Chondrocyte (in vitro differentiated cells): Measurements from ENCODE around the gene ZFAND3. TPM values are rescaled to one million over a fixed set of nuclear protein-coding genes. Genes with fewer than 3 reads are reported as not detected.

ENCODE experiments used
- DNase-seq: peaks from one replicate; pipeline ENCODE4 v3.0.0; 2021; ENCODE audit warnings: mixed read lengths, low spot score
- H3K27ac Mint-ChIP-seq: one replicate; pipeline ENCODE4 v1.8.0; 2021; ENCODE audit warnings: mild to moderate bottlenecking, moderate library complexity, mixed read lengths; ENCODE audit not compliant: unreplicated experiment
- H3K27me3 Mint-ChIP-seq: 2 replicates; pipeline ENCODE4 v1.8.0; 2021; ENCODE audit warnings: low read depth, mixed read lengths
- H3K36me3 Mint-ChIP-seq: 2 replicates; pipeline ENCODE4 v1.8.0; 2021; ENCODE audit warnings: low read depth, mixed read lengths
- H3K4me1 Mint-ChIP-seq: 2 replicates; pipeline ENCODE4 v1.8.0; 2021; ENCODE audit warnings: low read depth, mild to moderate bottlenecking, mixed read lengths
- H3K4me3 Mint-ChIP-seq: one replicate; pipeline ENCODE4 v1.8.0; 2021; ENCODE audit warnings: mild to moderate bottlenecking, moderate library complexity, mixed read lengths; ENCODE audit not compliant: unreplicated experiment
- H3K9me3 Mint-ChIP-seq: 2 replicates; pipeline ENCODE4 v1.8.0; 2021; ENCODE audit warnings: low read depth, mixed read lengths
- total RNA-seq: library from RNA; stranded (reverse); gene quantifications from 3 replicates; pipeline ENCODE4 v1.2.1, GENCODE V29; 2021
- TF ChIP-seq, protein P1 (sequence below): fragments of 200-600 bp; sonication (generic); IDR thresholded peaks from 2 replicates; pipeline ENCODE4 v1.5.0; 2021; ENCODE audit warnings: antibody characterized with exemption, mild to moderate bottlenecking, moderate library complexity

ZFAND3 gene
- total RNA-seq, 1 donor from 2014 or later = 98.5 TPM

DNA sequence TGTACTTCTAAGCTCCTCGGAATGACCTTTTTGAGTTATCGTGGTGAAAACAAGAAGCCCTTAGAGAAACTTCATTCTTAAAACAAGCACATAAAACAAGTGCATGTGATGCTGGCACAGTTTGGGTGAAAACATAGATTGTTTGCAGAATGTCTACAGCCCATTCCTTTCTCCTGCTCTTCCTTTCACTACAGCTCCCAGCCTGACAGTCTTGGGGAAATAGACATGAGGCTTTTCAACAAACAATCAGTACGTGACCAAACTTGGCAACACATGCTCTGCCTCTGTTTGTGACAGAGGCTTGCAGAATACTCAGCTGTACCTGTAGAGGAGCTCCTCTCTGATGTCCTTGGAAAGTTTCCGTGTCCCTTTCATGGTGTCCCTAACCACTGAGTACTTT, 321.6 kb downstream of the ZFAND3 start:
- no peaks in the 10 kb centered on the region for H3K9me3 Mint-ChIP-seq
- TF ChIP-seq, protein P1, sequence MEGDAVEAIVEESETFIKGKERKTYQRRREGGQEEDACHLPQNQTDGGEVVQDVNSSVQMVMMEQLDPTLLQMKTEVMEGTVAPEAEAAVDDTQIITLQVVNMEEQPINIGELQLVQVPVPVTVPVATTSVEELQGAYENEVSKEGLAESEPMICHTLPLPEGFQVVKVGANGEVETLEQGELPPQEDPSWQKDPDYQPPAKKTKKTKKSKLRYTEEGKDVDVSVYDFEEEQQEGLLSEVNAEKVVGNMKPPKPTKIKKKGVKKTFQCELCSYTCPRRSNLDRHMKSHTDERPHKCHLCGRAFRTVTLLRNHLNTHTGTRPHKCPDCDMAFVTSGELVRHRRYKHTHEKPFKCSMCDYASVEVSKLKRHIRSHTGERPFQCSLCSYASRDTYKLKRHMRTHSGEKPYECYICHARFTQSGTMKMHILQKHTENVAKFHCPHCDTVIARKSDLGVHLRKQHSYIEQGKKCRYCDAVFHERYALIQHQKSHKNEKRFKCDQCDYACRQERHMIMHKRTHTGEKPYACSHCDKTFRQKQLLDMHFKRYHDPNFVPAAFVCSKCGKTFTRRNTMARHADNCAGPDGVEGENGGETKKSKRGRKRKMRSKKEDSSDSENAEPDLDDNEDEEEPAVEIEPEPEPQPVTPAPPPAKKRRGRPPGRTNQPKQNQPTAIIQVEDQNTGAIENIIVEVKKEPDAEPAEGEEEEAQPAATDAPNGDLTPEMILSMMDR = no peak
- DNase-seq = no peak
- no peak overlapping the region for H3K4me3 Mint-ChIP-seq
- H3K27ac Mint-ChIP-seq = no peak overlapping the region
- H3K4me1 Mint-ChIP-seq = peaks cover 21% of the 10 kb centered on the region
- H3K36me3 Mint-ChIP-seq = peaks cover 14% of the 10 kb centered on the region
- H3K27me3 Mint-ChIP-seq = no peaks in the 10 kb centered on the region

- DNase-seq = no peak
- H3K27ac Mint-ChIP-seq = no peak overlapping the region
- H3K36me3 Mint-ChIP-seq = peaks cover 14% of the 10 kb centered on the region
- H3K4me3 Mint-ChIP-seq = no peak overlapping the region
- H3K27me3 Mint-ChIP-seq = no peaks in the 10 kb centered on the region
- peaks cover 27% of the 10 kb centered on the region for H3K4me1 Mint-ChIP-seq
- no peaks in the 10 kb centered on the region for H3K9me3 Mint-ChIP-seq
- TF ChIP-seq, protein P1 = no peak
Observed at GRCh38 chr6:38141716-38142115, 322.2 kb downstream of the ZFAND3 start.

DNA sequence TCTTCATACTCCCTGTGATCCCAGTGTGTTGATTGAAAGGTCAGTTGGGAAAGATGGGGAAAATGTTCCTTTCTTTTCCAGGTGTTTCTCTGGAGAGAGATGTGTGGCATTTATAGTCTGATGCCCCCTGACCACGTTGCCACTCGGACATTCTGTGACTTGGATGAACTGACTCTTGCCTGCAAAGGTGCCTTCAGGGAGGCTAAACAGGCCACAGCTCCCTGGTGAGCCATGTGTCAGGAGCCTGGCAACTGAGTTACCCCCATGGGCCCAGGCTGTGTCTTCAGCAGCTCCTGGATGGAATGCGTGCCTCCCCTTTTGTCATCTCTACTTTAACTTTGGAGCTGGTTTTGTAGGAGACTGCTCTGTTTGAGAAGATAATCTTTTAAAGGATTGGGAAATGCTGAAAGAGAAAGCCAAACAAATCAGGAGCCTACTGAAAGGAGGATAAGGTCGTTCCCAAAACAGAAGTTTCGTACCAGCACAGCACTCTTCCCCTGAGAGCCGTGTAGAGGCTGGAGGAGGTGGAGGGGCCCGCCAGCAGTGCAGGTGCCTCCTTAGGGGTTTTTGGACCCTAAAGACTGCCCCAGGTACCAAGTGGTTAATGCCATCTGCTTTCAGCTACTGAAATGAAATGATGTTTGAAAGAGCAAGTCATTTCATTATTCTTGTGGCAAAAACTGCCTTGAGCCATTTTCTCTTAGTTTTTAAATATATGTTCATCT, 322.8 kb downstream of the ZFAND3 start:
- no peak overlapping the region for H3K4me3 Mint-ChIP-seq
- no peaks in the 10 kb centered on the region for H3K27me3 Mint-ChIP-seq
- peaks cover 13% of the 10 kb centered on the region for H3K36me3 Mint-ChIP-seq
- peak overlapping the region; percentile 24 for H3K27ac Mint-ChIP-seq
- no peak for DNase-seq
- peaks cover 28% of the 10 kb centered on the region for H3K4me1 Mint-ChIP-seq
- TF ChIP-seq, protein P1 = no peak
- no peaks in the 10 kb centered on the region for H3K9me3 Mint-ChIP-seq

DNA sequence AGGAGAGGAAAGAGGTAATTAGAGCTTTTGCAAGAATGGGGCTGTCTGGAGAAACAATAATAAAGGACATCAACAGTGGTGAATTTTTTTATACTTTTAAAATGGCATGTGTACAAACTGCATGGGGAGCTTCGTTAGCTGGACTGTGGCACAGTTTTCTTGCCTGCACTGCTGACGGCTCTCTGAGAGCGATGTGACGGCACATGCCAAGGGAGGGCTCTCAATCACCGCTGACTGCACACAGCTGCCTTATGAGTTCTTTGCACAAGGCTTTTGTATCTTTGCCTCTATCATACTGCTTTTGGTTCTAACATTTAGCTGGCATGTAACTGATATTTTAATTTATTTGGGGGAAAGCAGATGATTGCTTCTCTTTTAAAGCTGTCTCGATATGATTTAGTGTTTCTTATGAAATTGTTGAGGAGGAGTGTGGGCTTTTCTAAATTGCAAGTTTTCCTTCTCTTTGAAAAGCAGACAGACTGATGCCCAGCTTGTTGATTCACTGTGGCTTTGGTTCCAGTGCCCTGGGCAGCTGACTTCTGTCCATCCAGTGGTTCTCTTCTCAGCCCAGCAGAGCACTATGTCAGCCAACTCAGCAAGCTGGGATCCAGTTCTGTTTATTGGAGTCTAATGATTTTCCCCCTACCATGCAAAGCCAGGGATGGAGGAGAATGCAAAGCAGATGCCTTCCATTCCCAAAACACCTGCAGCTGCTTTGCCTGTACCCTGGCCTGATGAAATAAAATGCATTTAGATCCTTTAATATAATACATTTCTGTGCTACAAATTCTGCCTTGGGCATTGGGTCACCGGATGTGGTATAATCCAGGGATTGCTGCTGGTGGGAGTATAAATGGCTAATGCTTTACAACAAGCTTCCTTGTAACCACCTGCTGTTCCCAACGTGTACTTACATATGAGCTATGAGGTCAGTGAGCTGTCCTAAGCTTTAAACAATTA, 323.9 kb downstream of the ZFAND3 start:
- no peaks in the 10 kb centered on the region for H3K27me3 Mint-ChIP-seq
- H3K27ac Mint-ChIP-seq = no peak overlapping the region
- TF ChIP-seq, protein P1 = no peak
- DNase-seq = no peak
- H3K9me3 Mint-ChIP-seq = no peaks in the 10 kb centered on the region
- H3K36me3 Mint-ChIP-seq = peaks cover 13% of the 10 kb centered on the region
- H3K4me1 Mint-ChIP-seq = peaks cover 34% of the 10 kb centered on the region
- no peak overlapping the region for H3K4me3 Mint-ChIP-seq

- H3K4me3 Mint-ChIP-seq = no peak overlapping the region
- no peak overlapping the region for H3K27ac Mint-ChIP-seq
- H3K4me1 Mint-ChIP-seq = peaks cover 34% of the 10 kb centered on the region
- H3K9me3 Mint-ChIP-seq = no peaks in the 10 kb centered on the region
- H3K27me3 Mint-ChIP-seq = no peaks in the 10 kb centered on the region
- TF ChIP-seq, protein P1 = peak; percentile 31
- no peak for DNase-seq
- peaks cover 11% of the 10 kb centered on the region for H3K36me3 Mint-ChIP-seq
Observed at GRCh38 chr6:38144365-38144945, 324.9 kb downstream of the ZFAND3 start.
